Activated CD8-positive, alpha-beta T cell treated with anti-CD3 and anti-CD28 coated beads for 36 hours (primary cell): ENCODE measurements around the gene IL21R. TPM values are rescaled to one million over a fixed set of nuclear protein-coding genes. Genes with fewer than 3 reads are reported as not detected.

Experiments
- ATAC-seq: fragments of 200-7000 bp; cut with Tn5 transposase; one replicate; pipeline ENCODE4 v1.10.0; 2021; ENCODE audit warnings: mild to moderate bottlenecking, moderate library complexity
- CTCF ChIA-PET: fragments of 350-600 bp; sonication (Branson Sonifier 250); formaldehyde crosslinking; loops from one replicate; lab custom pipeline; 2021; ENCODE audit warnings: antibody characterized with exemption; lab: Charles Lee
- POLR2A ChIA-PET: fragments of 350-600 bp; sonication (Branson Sonifier 250); formaldehyde crosslinking; loops from one replicate; lab custom pipeline; 2021; ENCODE audit warnings: antibody characterized with exemption; lab: Charles Lee
- DNase-seq: peaks from one replicate; pipeline ENCODE4 v3.0.0-alpha.2; 2020
- H3K27ac Mint-ChIP-seq: one replicate; pipeline ENCODE4 v1.8.0; 2021; ENCODE audit warnings: mild to moderate bottlenecking, mixed read lengths
- H3K27me3 Mint-ChIP-seq: one replicate; pipeline ENCODE4 v1.8.0; 2021; ENCODE audit warnings: mixed read lengths
- H3K36me3 Mint-ChIP-seq: one replicate; pipeline ENCODE4 v1.8.0; 2021; ENCODE audit warnings: low read depth, mixed read lengths
- H3K4me1 Mint-ChIP-seq: one replicate; pipeline ENCODE4 v1.8.0; 2021; ENCODE audit warnings: low read depth, mixed read lengths
- H3K4me3 Mint-ChIP-seq: one replicate; pipeline ENCODE4 v1.8.0; 2021; ENCODE audit warnings: mild to moderate bottlenecking, moderate library complexity, mixed read lengths
- H3K9me3 Mint-ChIP-seq: one replicate; pipeline ENCODE4 v1.8.0; 2021; ENCODE audit warnings: mixed read lengths
- CTCF ChIP-seq: fragments of 200-600 bp; IDR thresholded peaks from one replicate; pipeline ENCODE4 v1.8.0; 2022; ENCODE audit warnings: antibody characterized with exemption, mild to moderate bottlenecking
- intact Hi-C: fragments of 100-400 bp; cut with micrococcal nuclease; formaldehyde crosslinking; loops from one replicate; pipeline ENCODE4 v1.10.0; 2022
- total RNA-seq, 2 experiments: library from RNA; stranded (reverse); gene quantifications; one replicate each; pipeline ENCODE4 v1.2.3, GENCODE V29; 2021

IL21R gene
- total RNA-seq, 2 experiments from 2014 or later: 95.6 to 97.2 TPM

GRCh38 chr16:27402964-27403600 is 1.1 kb downstream of the IL21R start:
- no peak for ATAC-seq

GRCh38 chr16:27403601-27403992 is 1.6 kb downstream of the IL21R start:
- H3K36me3 Mint-ChIP-seq: peaks cover 62% of the 10 kb centered on the region
- H3K9me3 Mint-ChIP-seq: no peaks in the 10 kb centered on the region
- no peak for TF ChIP-seq CTCF
- peak overlapping the region; percentile 96 for H3K27ac Mint-ChIP-seq
- H3K4me3 Mint-ChIP-seq: peak overlapping the region; percentile 99
- ChIA-PET CTCF (interaction anchor here (1.0 to 9.3 kb wide), 7 partner anchors 34 to 234 kb away, joined by 3 to 92 read pairs (median 4); no protein-coding TSS in a partner anchor), POLR2A (interaction anchor here (0.9 to 10.5 kb wide), 16 partner anchors 12 to 234 kb away, joined by 3 to 168 read pairs (median 49); partner anchors contain the start of genes GTF3C1, IL4R and KATNIP)
- no peak for ATAC-seq
- no peaks in the 10 kb centered on the region for H3K27me3 Mint-ChIP-seq
- DNase-seq: peak; percentile 28
- H3K4me1 Mint-ChIP-seq: peaks cover 52% of the 10 kb centered on the region
- intact Hi-C loops: no loop called here

More at GRCh38 chr16:27402964-27403600, 1.1 kb downstream of the IL21R start:
- no peaks in the 10 kb centered on the region for H3K9me3 Mint-ChIP-seq
- H3K27me3 Mint-ChIP-seq: no peaks in the 10 kb centered on the region
- DNase-seq: peak; percentile 77
- H3K4me1 Mint-ChIP-seq: peaks cover 47% of the 10 kb centered on the region
- peaks cover 57% of the 10 kb centered on the region for H3K36me3 Mint-ChIP-seq
- peak overlapping the region; percentile 96 for H3K27ac Mint-ChIP-seq
- ChIA-PET CTCF (interaction anchor here (1.0 to 9.3 kb wide), 6 partner anchors 34 to 224 kb away, joined by 3 to 92 read pairs (median 5); no protein-coding TSS in a partner anchor), POLR2A (interaction anchor here (0.7 to 10.5 kb wide), 20 partner anchors 12 to 234 kb away, joined by 3 to 168 read pairs (median 12); partner anchors contain the start of gene IL4R)
- intact Hi-C loops: no loop called here
- peak overlapping the region; percentile 99 for H3K4me3 Mint-ChIP-seq
- TF ChIP-seq CTCF: no peak

- Mint-ChIP-seq H3K9me3 (no peaks in the 10 kb centered on the region), H3K27ac (peak overlapping the region; percentile 96), H3K27me3 (no peaks in the 10 kb centered on the region), H3K4me1 (peaks cover 53% of the 10 kb centered on the region), H3K4me3 (peak overlapping the region; percentile 99), H3K36me3 (peaks cover 67% of the 10 kb centered on the region)
- POLR2A ChIA-PET: interaction anchor here (0.7 to 10.5 kb wide), 20 partner anchors 9 to 235 kb away, joined by 3 to 168 read pairs (median 7); partner anchors contain the start of genes GTF3C1, IL4R and KATNIP
- CTCF ChIA-PET: interaction anchor here (0.7 to 9.3 kb wide), 12 partner anchors 29 to 235 kb away, joined by 3 to 92 read pairs (median 4); no protein-coding TSS in a partner anchor
- intact Hi-C loops: no loop called here
- no peak for TF ChIP-seq CTCF
- DNase-seq (peak; percentile 68), ATAC-seq (no peak)
Measured at GRCh38 chr16:27404163-27404823, 2.3 kb downstream of the IL21R start.

GRCh38 chr16:27405546-27406451 is 3.8 kb downstream of the IL21R start:
- Mint-ChIP-seq H3K4me1 (peaks cover 54% of the 10 kb centered on the region), H3K36me3 (peaks cover 82% of the 10 kb centered on the region), H3K9me3 (peaks cover 4% of the 10 kb centered on the region), H3K4me3 (peak overlapping the region; percentile 99), H3K27me3 (no peaks in the 10 kb centered on the region), H3K27ac (peak overlapping the region; percentile 96)
- ChIA-PET CTCF (interaction anchor here (0.9 to 9.3 kb wide), 11 partner anchors 10 to 226 kb away, joined by 3 to 92 read pairs (median 4); no protein-coding TSS in a partner anchor), POLR2A (interaction anchor here (0.6 to 10.5 kb wide), 22 partner anchors 7 to 236 kb away, joined by 3 to 168 read pairs (median 8); partner anchors contain the start of gene IL4R)
- intact Hi-C loops: loop anchor here (2.0 kb wide), 1 partner anchor 39 kb away; no protein-coding TSS in a partner anchor
- ATAC-seq (no peak), DNase-seq (peak; percentile 94)
- TF ChIP-seq CTCF: no peak
